Cardiac muscle cell (in vitro differentiated cells and primary cell): ENCODE results near the gene PTGR2. TPM values are rescaled to one million over a fixed set of nuclear protein-coding genes. Genes with fewer than 3 reads are reported as not detected.

ENCODE experiments used
- DNase-seq, 2 donors: peaks; one replicate each; pipeline versions ENCODE4 v3.0.0 to v3.0.0-alpha.2; 2010 to 2017; ENCODE audit warnings: low read depth in 1 of 2, low spot score in 1 of 2
- H3K27ac ChIP-seq: fragments of 200-600 bp; sonication (generic); 2 replicates; pipeline ENCODE4 v1.5.1; 2016
- H3K27me3 ChIP-seq: fragments of 200-600 bp; sonication (generic); 2 replicates; pipeline ENCODE4 v1.6.0; 2016; ENCODE audit warnings: control low read depth
- H3K36me3 ChIP-seq: fragments of 200-600 bp; sonication (generic); 2 replicates; pipeline ENCODE4 v1.5.1; 2016; ENCODE audit warnings: control low read depth
- H3K4me1 ChIP-seq: fragments of 200-600 bp; sonication (generic); 2 replicates; pipeline ENCODE4 v1.8.1; 2017; ENCODE audit warnings: low read depth, mild to moderate bottlenecking, mixed run types
- H3K4me3 ChIP-seq: fragments of 200-600 bp; sonication (generic); 2 replicates; pipeline ENCODE4 v1.5.1; 2016; ENCODE audit warnings: mild to moderate bottlenecking
- H3K9me3 ChIP-seq: fragments of 200-600 bp; sonication (generic); 2 replicates; pipeline ENCODE4 v1.5.1; 2017; ENCODE audit warnings: low read depth, mild to moderate bottlenecking, control low read depth
- polyA plus RNA-seq: library from polyadenylated mRNA; unstranded; fragments of >200 nt; fragmentation: Nextera tagmentation; extraction: Ambion mirVana; gene quantifications from 2 replicates; pipeline ENCODE4 v1.2.1, GENCODE V29; 2016
- total RNA-seq: library from RNA; depleted of rRNA; stranded (reverse); fragments of >200 nt; gene quantifications from 2 replicates; pipeline ENCODE4 v1.2.3, GENCODE V29; 2016
- TF ChIP-seq, protein P1 (sequence below): IDR thresholded peaks from 2 replicates; pipeline ENCODE4 v1.5.1; 2012; ENCODE audit warnings: low read depth, mild to moderate bottlenecking, low read length

PTGR2 gene
- total and polyA plus RNA-seq, 2 experiments from 2014 or later = 13.4 to 16.4 TPM

DNA sequence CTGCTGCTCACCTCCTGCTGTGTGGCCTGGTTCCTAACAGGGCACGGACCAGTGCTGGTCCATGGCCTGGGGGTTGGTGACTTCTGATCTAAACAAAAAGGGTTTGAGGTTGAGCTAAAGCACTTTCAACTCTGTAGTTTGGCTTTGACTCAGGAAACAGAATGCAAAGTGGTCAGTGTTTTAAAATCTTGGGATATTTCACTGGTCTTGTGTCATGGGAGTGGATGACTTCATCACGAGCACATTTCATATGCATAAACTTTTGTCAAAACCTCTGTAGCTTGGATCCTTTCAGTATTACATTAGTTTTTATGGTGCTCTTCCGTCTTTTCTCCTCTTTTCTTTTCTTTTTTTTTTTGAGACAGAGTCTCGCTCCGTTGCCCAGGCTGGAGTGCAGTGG is 72.7 kb downstream of the PTGR2 start:
- Histone ChIP-seq H3K4me1 (no peaks in the 10 kb centered on the region), H3K9me3 (no peaks in the 10 kb centered on the region), H3K36me3 (peaks cover 69% of the 10 kb centered on the region), H3K27ac (no peak overlapping the region), H3K4me3 (no peak overlapping the region), H3K27me3 (no peaks in the 10 kb centered on the region)
- no peak for DNase-seq
- TF ChIP-seq, protein P1, sequence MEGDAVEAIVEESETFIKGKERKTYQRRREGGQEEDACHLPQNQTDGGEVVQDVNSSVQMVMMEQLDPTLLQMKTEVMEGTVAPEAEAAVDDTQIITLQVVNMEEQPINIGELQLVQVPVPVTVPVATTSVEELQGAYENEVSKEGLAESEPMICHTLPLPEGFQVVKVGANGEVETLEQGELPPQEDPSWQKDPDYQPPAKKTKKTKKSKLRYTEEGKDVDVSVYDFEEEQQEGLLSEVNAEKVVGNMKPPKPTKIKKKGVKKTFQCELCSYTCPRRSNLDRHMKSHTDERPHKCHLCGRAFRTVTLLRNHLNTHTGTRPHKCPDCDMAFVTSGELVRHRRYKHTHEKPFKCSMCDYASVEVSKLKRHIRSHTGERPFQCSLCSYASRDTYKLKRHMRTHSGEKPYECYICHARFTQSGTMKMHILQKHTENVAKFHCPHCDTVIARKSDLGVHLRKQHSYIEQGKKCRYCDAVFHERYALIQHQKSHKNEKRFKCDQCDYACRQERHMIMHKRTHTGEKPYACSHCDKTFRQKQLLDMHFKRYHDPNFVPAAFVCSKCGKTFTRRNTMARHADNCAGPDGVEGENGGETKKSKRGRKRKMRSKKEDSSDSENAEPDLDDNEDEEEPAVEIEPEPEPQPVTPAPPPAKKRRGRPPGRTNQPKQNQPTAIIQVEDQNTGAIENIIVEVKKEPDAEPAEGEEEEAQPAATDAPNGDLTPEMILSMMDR = no peak

Other genes starting within 250 kb of the PTGR2 start
- gene ACOT6, start 239.3 kb upstream of the PTGR2 start, total RNA-seq = 0.18 and 0.45 TPM in 2 replicates
- 0.59 TPM in 1 of 2 replicates, not detected in the other for gene ACOT6, start 239.3 kb upstream of the PTGR2 start, polyA plus RNA-seq
- 9.3 and 12.2 TPM in 2 replicates for gene DNAL1, start 206.8 kb upstream of the PTGR2 start, total RNA-seq
- gene DNAL1, start 206.8 kb upstream of the PTGR2 start, polyA plus RNA-seq = 12.4 and 19.4 TPM in 2 replicates
- gene PNMA1, start 137.4 kb upstream of the PTGR2 start, total RNA-seq = 37.2 and 39.9 TPM in 2 replicates
- 72.4 and 77.4 TPM in 2 replicates for gene PNMA1, start 137.4 kb upstream of the PTGR2 start, polyA plus RNA-seq
- 29.9 and 32.1 TPM in 2 replicates for gene ZNF410, start 35.0 kb downstream of the PTGR2 start, total RNA-seq
- 32.9 and 39.0 TPM in 2 replicates for gene ZNF410, start 35.0 kb downstream of the PTGR2 start, polyA plus RNA-seq
- gene FAM161B, start 98.3 kb downstream of the PTGR2 start, total RNA-seq = 4.0 and 4.4 TPM in 2 replicates
- gene FAM161B, start 98.3 kb downstream of the PTGR2 start, polyA plus RNA-seq = 1.5 and 7.8 TPM in 2 replicates
- gene COQ6, start 98.5 kb downstream of the PTGR2 start, total RNA-seq = 25.4 and 63.3 TPM in 2 replicates
- 54.6 and 81.7 TPM in 2 replicates for gene COQ6, start 98.5 kb downstream of the PTGR2 start, polyA plus RNA-seq
- gene ENTPD5, start 167.5 kb downstream of the PTGR2 start, total RNA-seq = 6.2 and 7.4 TPM in 2 replicates
- gene ENTPD5, start 167.5 kb downstream of the PTGR2 start, polyA plus RNA-seq = 8.6 and 12.3 TPM in 2 replicates
- 5.0 and 7.6 TPM in 2 replicates for gene BBOF1, start 167.5 kb downstream of the PTGR2 start, total RNA-seq
- gene BBOF1, start 167.5 kb downstream of the PTGR2 start, polyA plus RNA-seq = 6.1 and 10.6 TPM in 2 replicates
- gene ALDH6A1, start 232.6 kb downstream of the PTGR2 start, total RNA-seq = 43.0 and 55.5 TPM in 2 replicates
- 53.7 and 95.8 TPM in 2 replicates for gene ALDH6A1, start 232.6 kb downstream of the PTGR2 start, polyA plus RNA-seq
- gene LIN52, start 233.1 kb downstream of the PTGR2 start, total RNA-seq = 7.0 and 8.1 TPM in 2 replicates
- 12.6 and 14.4 TPM in 2 replicates for gene LIN52, start 233.1 kb downstream of the PTGR2 start, polyA plus RNA-seq